GM18502 (cell line): Measurements from ENCODE around the gene POC5.
A peak's percentile ranks its signal among the peaks of the same experiment; 100 is the strongest.
"Not testable (repeated sequence)": the region's sequence is repeated elsewhere in the genome, so short reads cannot be mapped to it uniquely, and the experiment has no call there.

Experiments
- ATAC-seq: cut with Tn5 transposase; IDR thresholded peaks from one replicate; pipeline ENCODE4 v1.9.1; 2021; ENCODE audit warnings: mild to moderate bottlenecking; ENCODE audit not compliant: unreplicated experiment, poor library complexity

Gene POC5

GRCh38 chr5:75707911-75708509, 9.2 kb downstream of the POC5 start:
- no peak for ATAC-seq

- no peak for ATAC-seq
These were observed 10.5 kb downstream of the POC5 start for GRCh38 chr5:75706775-75707174.

- no peak for ATAC-seq
These were observed 11.2 kb downstream of the POC5 start for GRCh38 chr5:75706016-75706415.

GRCh38 chr5:75701856-75702255, 15.4 kb downstream of the POC5 start:
- ATAC-seq = no peak

- not testable (repeated sequence) for ATAC-seq
These were observed 21.5 kb downstream of the POC5 start for GRCh38 chr5:75695472-75696351.

- ATAC-seq = no peak
These were observed 22.5 kb downstream of the POC5 start for GRCh38 chr5:75694781-75695180.

GRCh38 chr5:75690669-75691068, 26.6 kb downstream of the POC5 start:
- ATAC-seq = no peak

- no peak for ATAC-seq
These were observed 30.8 kb downstream of the POC5 start for GRCh38 chr5:75686480-75686879.

GRCh38 chr5:75685141-75685540, 32.1 kb downstream of the POC5 start:
- no peak for ATAC-seq

- no peak for ATAC-seq
These were observed 36.0 kb downstream of the POC5 start for GRCh38 chr5:75681125-75681830.

- ATAC-seq = no peak
These were observed 39.1 kb downstream of the POC5 start for GRCh38 chr5:75678155-75678554.

GRCh38 chr5:75677607-75678006, 39.6 kb downstream of the POC5 start:
- ATAC-seq = no peak

- ATAC-seq = no peak
These were observed 41.5 kb downstream of the POC5 start for GRCh38 chr5:75675783-75676182.

- ATAC-seq = no peak
These were observed 44.6 kb downstream of the POC5 start for GRCh38 chr5:75672616-75673015.

GRCh38 chr5:75671506-75671905, 45.7 kb downstream of the POC5 start:
- no peak for ATAC-seq

- ATAC-seq = no peak
These were observed 46.7 kb downstream of the POC5 start for GRCh38 chr5:75670577-75670976.

GRCh38 chr5:75668977-75669689, 48.1 kb downstream of the POC5 start:
- ATAC-seq = peak; percentile 93

GRCh38 chr5:75668445-75668844, 48.8 kb downstream of the POC5 start:
- peak; percentile 6 for ATAC-seq

GRCh38 chr5:75667586-75667985, 49.7 kb downstream of the POC5 start:
- ATAC-seq = no peak

GRCh38 chr5:75666801-75667200, 50.4 kb downstream of the POC5 start:
- no peak for ATAC-seq

- ATAC-seq = no peak
These were observed 52.3 kb downstream of the POC5 start for GRCh38 chr5:75664979-75665378.
